ENCODE data around the gene KCNK1. TPM values are rescaled to one million over a fixed set of nuclear protein-coding genes. Genes with fewer than 3 reads are reported as not detected.

Gene KCNK1
- total and polyA plus RNA-seq, 3 donors from 2014 or later: 1.8 to 3.9 (median 2.0) TPM

DNA sequence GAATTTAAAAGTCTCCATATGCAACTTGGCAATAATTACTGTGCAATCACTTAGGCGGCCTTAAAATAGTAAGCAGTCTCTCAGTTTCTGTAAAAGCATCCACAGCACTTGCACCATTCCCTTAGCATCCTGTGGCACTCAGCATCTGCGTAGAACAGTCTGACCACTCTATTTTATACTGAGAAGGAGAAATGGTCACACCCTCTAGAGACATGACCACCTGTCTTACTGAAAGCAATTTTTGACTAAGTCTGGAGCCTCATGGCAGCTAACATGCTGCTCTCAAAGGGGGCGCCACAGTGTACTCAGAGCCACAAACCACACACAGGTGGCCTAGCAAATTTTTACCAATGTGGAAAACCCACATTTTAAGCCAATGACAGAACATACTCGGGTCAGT lies 62.0 kb downstream of the KCNK1 start:
- Histone ChIP-seq H3K4me1 (peaks cover 8% of the 10 kb centered on the region), H3K27ac (no peak overlapping the region), H3K27me3 (no peaks in the 10 kb centered on the region), H3K4me3 (no peak overlapping the region), H3K9me3 (no peaks in the 10 kb centered on the region), H3K36me3 (ENCODE audit: low read depth, missing control alignments) (no peaks in the 10 kb centered on the region)
- 95% methylated on average over 4 of the region's 4 CpGs for WGBS, 2 donors
- no peak for DNase-seq
- intact Hi-C loops (cut with DNase I; ENCODE audit: low total_unique reads): no loop called here
- TF ChIP-seq, protein P1, sequence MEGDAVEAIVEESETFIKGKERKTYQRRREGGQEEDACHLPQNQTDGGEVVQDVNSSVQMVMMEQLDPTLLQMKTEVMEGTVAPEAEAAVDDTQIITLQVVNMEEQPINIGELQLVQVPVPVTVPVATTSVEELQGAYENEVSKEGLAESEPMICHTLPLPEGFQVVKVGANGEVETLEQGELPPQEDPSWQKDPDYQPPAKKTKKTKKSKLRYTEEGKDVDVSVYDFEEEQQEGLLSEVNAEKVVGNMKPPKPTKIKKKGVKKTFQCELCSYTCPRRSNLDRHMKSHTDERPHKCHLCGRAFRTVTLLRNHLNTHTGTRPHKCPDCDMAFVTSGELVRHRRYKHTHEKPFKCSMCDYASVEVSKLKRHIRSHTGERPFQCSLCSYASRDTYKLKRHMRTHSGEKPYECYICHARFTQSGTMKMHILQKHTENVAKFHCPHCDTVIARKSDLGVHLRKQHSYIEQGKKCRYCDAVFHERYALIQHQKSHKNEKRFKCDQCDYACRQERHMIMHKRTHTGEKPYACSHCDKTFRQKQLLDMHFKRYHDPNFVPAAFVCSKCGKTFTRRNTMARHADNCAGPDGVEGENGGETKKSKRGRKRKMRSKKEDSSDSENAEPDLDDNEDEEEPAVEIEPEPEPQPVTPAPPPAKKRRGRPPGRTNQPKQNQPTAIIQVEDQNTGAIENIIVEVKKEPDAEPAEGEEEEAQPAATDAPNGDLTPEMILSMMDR (IDR thresholded peaks at IDR 0.05): no peak
- no peak for TF ChIP-seq POLR2A (IDR thresholded peaks at IDR 0.05)

- Histone ChIP-seq H3K27me3 (no peaks in the 10 kb centered on the region), H3K4me3 (no peak overlapping the region), H3K27ac (no peak overlapping the region), H3K4me1 (peaks cover 8% of the 10 kb centered on the region), H3K9me3 (no peaks in the 10 kb centered on the region), H3K36me3 (ENCODE audit: low read depth, missing control alignments) (no peaks in the 10 kb centered on the region)
- intact Hi-C loops (cut with DNase I; ENCODE audit: low total_unique reads): no loop called here
- DNase-seq: no peak
- WGBS, 2 donors: 68 to 73% methylated on average over 7 of the region's 7 CpGs
- TF ChIP-seq, protein P1 (IDR thresholded peaks at IDR 0.05): no peak
- TF ChIP-seq POLR2A (IDR thresholded peaks at IDR 0.05): no peak
These were observed 63.9 kb downstream of the KCNK1 start for GRCh38 chr1:233677690-233678354.

DNA sequence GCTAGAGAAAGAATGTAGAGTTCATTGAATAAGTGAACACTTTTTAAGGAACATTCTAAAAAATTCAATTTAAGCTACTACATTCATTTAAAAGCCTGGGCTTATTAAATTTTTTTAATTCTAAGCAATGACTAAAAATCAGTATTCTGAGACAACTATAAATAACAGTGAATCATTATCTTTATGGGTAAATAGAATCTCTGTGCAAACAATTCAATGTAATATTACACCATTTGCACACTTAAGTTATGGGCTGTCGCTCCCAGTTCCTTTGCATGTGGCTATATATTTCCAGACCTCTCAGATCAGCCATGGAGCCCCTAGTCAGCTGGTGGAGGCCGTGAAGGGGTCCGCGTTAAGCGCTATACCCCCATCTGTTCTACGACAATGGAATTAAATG lies 65.1 kb downstream of the KCNK1 start:
- Histone ChIP-seq H3K27ac (no peak overlapping the region), H3K4me3 (no peak overlapping the region), H3K4me1 (peaks cover 1% of the 10 kb centered on the region), H3K27me3 (no peaks in the 10 kb centered on the region), H3K36me3 (ENCODE audit: low read depth, missing control alignments) (no peaks in the 10 kb centered on the region), H3K9me3 (no peaks in the 10 kb centered on the region)
- 87 to 93% methylated on average over 6 of the region's 6 CpGs for WGBS, 2 donors
- no peak for TF ChIP-seq POLR2A (IDR thresholded peaks at IDR 0.05)
- TF ChIP-seq, protein P1 (IDR thresholded peaks at IDR 0.05): no peak
- DNase-seq: no peak
- intact Hi-C loops (cut with DNase I; ENCODE audit: low total_unique reads): no loop called here

DNA sequence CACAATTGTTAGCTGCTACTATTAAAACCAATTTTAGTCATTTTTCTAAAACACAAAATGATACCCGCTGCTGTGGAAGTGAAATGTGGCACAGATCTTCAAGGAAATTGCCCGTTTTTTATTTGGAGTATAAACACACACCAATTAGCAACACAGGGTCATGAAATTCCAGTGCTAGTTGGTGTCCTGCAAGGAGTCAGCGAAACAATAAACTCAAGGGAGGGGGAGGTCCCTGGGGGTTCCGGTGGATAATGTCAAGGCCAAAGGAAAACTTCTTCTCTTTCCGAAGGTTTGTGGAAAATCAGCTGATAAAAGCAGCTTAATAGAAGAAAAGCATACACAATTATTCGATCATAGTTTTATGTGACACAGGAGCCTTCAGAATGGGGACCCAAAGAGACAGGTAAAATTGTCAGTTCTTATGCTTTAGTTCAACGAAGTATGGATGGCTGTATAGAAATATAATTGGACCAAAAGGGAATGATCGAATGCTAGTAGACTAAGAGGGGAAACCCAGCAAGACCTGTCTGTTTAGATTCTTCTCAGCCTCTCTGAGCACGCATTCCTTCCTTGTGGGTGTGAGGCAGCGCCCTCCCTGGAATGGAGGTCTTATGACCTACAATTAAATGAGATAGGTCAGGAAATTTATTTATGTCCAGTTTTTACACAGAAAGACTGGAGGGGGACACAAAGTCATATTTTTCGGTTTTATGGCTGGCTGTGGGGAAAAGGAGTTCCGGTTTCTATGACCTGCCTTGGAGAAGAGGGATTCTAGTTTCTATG lies 65.9 kb downstream of the KCNK1 start:
- H3K9me3 ChIP-seq: no peaks in the 10 kb centered on the region
- H3K36me3 ChIP-seq (ENCODE audit: low read depth, missing control alignments): no peaks in the 10 kb centered on the region
- no peak overlapping the region for H3K27ac ChIP-seq
- no peaks in the 10 kb centered on the region for H3K27me3 ChIP-seq
- no peak overlapping the region for H3K4me3 ChIP-seq
- no peaks in the 10 kb centered on the region for H3K4me1 ChIP-seq
- no peak for DNase-seq
- intact Hi-C loops (cut with DNase I; ENCODE audit: low total_unique reads): no loop called here
- TF ChIP-seq, protein P1 (IDR thresholded peaks at IDR 0.05): no peak
- TF ChIP-seq POLR2A (IDR thresholded peaks at IDR 0.05): no peak
- 59 to 60% methylated on average over 12 of the region's 12 CpGs for WGBS, 2 donors

Measured in testis (tissue), 3 donors.